ENCODE measurements around the gene GSTO2. TPM values are rescaled to one million over a fixed set of nuclear protein-coding genes. Genes with fewer than 3 reads are reported as not detected.

The GSTO2 gene
- total RNA-seq, 1 donor from 2014 or later = 0.32 TPM

GRCh38 chr10:104286939-104287338 is 18.0 kb downstream of the GSTO2 start:
- TF ChIP-seq CTCF (IDR thresholded peaks at IDR 0.05) = no peak
- Mint-ChIP-seq H3K9me3 (ENCODE audit: low read depth) (no peaks in the 10 kb centered on the region), H3K4me3 (ENCODE audit: unreplicated experiment) (no peak overlapping the region), H3K27me3 (ENCODE audit: low read depth) (peaks cover 32% of the 10 kb centered on the region), H3K4me1 (ENCODE audit: low read depth) (peaks cover 8% of the 10 kb centered on the region), H3K36me3 (ENCODE audit: low read depth) (no peaks in the 10 kb centered on the region), H3K27ac (ENCODE audit: unreplicated experiment) (no peak overlapping the region)
- no peak for DNase-seq (ENCODE audit: low spot score)

- H3K4me3 Mint-ChIP-seq (ENCODE audit: unreplicated experiment) = no peak overlapping the region
- H3K27ac Mint-ChIP-seq (ENCODE audit: unreplicated experiment) = no peak overlapping the region
- H3K4me1 Mint-ChIP-seq (ENCODE audit: low read depth) = peaks cover 12% of the 10 kb centered on the region
- peaks cover 28% of the 10 kb centered on the region for H3K27me3 Mint-ChIP-seq (ENCODE audit: low read depth)
- no peaks in the 10 kb centered on the region for H3K9me3 Mint-ChIP-seq (ENCODE audit: low read depth)
- no peaks in the 10 kb centered on the region for H3K36me3 Mint-ChIP-seq (ENCODE audit: low read depth)
- no peak for TF ChIP-seq CTCF (IDR thresholded peaks at IDR 0.05)
- DNase-seq (ENCODE audit: low spot score) = no peak
These were observed 19.4 kb downstream of the GSTO2 start for GRCh38 chr10:104288355-104288754.

- peaks cover 19% of the 10 kb centered on the region for H3K4me1 Mint-ChIP-seq (ENCODE audit: low read depth)
- no peak overlapping the region for H3K4me3 Mint-ChIP-seq (ENCODE audit: unreplicated experiment)
- no peaks in the 10 kb centered on the region for H3K36me3 Mint-ChIP-seq (ENCODE audit: low read depth)
- no peak overlapping the region for H3K27ac Mint-ChIP-seq (ENCODE audit: unreplicated experiment)
- H3K27me3 Mint-ChIP-seq (ENCODE audit: low read depth) = peaks cover 27% of the 10 kb centered on the region
- no peaks in the 10 kb centered on the region for H3K9me3 Mint-ChIP-seq (ENCODE audit: low read depth)
- TF ChIP-seq CTCF (IDR thresholded peaks at IDR 0.05) = peak; percentile 99
- DNase-seq (ENCODE audit: low spot score) = peak; percentile 94
These were observed 22.5 kb downstream of the GSTO2 start for GRCh38 chr10:104291439-104291951.

- Mint-ChIP-seq H3K27ac (ENCODE audit: unreplicated experiment) (no peak overlapping the region), H3K9me3 (ENCODE audit: low read depth) (no peaks in the 10 kb centered on the region), H3K27me3 (ENCODE audit: low read depth) (peaks cover 22% of the 10 kb centered on the region), H3K4me3 (ENCODE audit: unreplicated experiment) (no peak overlapping the region), H3K4me1 (ENCODE audit: low read depth) (peaks cover 22% of the 10 kb centered on the region), H3K36me3 (ENCODE audit: low read depth) (no peaks in the 10 kb centered on the region)
- TF ChIP-seq CTCF (IDR thresholded peaks at IDR 0.05) = no peak
- DNase-seq (ENCODE audit: low spot score) = no peak
These were observed 24.0 kb downstream of the GSTO2 start for GRCh38 chr10:104293011-104293410.

GRCh38 chr10:104293781-104294321 is 24.9 kb downstream of the GSTO2 start:
- H3K4me3 Mint-ChIP-seq (ENCODE audit: unreplicated experiment) = no peak overlapping the region
- DNase-seq (ENCODE audit: low spot score) = no peak
- TF ChIP-seq CTCF (IDR thresholded peaks at IDR 0.05) = no peak
- no peaks in the 10 kb centered on the region for H3K36me3 Mint-ChIP-seq (ENCODE audit: low read depth)
- peaks cover 24% of the 10 kb centered on the region for H3K4me1 Mint-ChIP-seq (ENCODE audit: low read depth)
- H3K9me3 Mint-ChIP-seq (ENCODE audit: low read depth) = no peaks in the 10 kb centered on the region
- H3K27me3 Mint-ChIP-seq (ENCODE audit: low read depth) = peaks cover 13% of the 10 kb centered on the region
- H3K27ac Mint-ChIP-seq (ENCODE audit: unreplicated experiment) = no peak overlapping the region

Data from chondrocyte (in vitro differentiated cells).